Activated T-cell treated with anti-CD3 and anti-CD28 coated beads, Interleukin-2, amount 50 U/mL, for 72 hours (primary cell): Measurements from ENCODE around the gene MAOA. TPM values are rescaled to one million over a fixed set of nuclear protein-coding genes. Genes with fewer than 3 reads are reported as not detected.
A peak's percentile ranks its signal among the peaks of the same experiment; 100 is the strongest.

Source experiments
- ATAC-seq, 2 donors: fragments of 150-1000 bp; cut with Tn5 transposase; replicated peaks in 1 of 2; 2 replicates each; pipeline ENCODE4 v1.10.0; 2021; ENCODE audit warnings: moderate library complexity in 2 of 2, mild to moderate bottlenecking in 1 of 2
- DNase-seq, 2 donors: peaks; one replicate each; pipeline ENCODE4 v3.0.0; 2021 to 2022; ENCODE audit warnings: mixed read lengths in 1 of 2
- H3K27ac Mint-ChIP-seq: one replicate; pipeline ENCODE4 v1.8.0; 2022; ENCODE audit warnings: mild to moderate bottlenecking, moderate library complexity, mixed read lengths
- H3K27me3 Mint-ChIP-seq: one replicate; pipeline ENCODE4 v1.8.0; 2022; ENCODE audit warnings: low read depth, mixed read lengths
- H3K36me3 Mint-ChIP-seq, 2 donors: one replicate each; pipeline ENCODE4 v1.8.0; 2022; ENCODE audit warnings: mixed read lengths in 2 of 2, mild to moderate bottlenecking in 1 of 2; ENCODE audit not compliant: insufficient read depth in 2 of 2
- H3K4me1 Mint-ChIP-seq: one replicate; pipeline ENCODE4 v1.8.0; 2022; ENCODE audit warnings: low read depth, mixed read lengths
- H3K4me3 Mint-ChIP-seq, 2 donors: one replicate each; pipeline ENCODE4 v1.8.0; 2022; ENCODE audit warnings: mild to moderate bottlenecking in 2 of 2, mixed read lengths in 2 of 2, moderate library complexity in 2 of 2
- H3K9me3 Mint-ChIP-seq, 2 donors: one replicate each; pipeline ENCODE4 v1.8.0; 2022; ENCODE audit warnings: mixed read lengths in 2 of 2
- total RNA-seq, 2 donors: library from RNA; stranded (reverse); gene quantifications; one replicate each; pipeline ENCODE4 v1.2.3, GENCODE V29; 2022

Gene MAOA
- total RNA-seq, 2 donors from 2014 or later, result 6.3 to 13.2 TPM

DNA sequence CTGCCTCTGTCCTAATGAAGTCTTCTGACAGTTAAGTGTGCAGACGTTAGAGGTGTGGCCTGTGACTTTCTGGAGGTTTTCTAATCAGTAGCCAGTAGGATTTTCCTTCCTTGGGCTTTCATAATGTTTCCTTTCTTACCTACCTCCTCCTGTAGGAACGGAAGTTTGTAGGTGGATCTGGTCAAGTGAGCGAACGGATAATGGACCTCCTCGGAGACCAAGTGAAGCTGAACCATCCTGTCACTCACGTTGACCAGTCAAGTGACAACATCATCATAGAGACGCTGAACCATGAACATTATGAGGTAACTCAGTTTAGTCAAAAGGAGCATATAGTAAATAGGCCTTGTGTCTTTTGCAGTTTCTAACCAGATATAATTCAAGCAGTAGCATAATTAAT, 75.0 kb downstream of the MAOA start:
- no peaks in the 10 kb centered on the region for H3K9me3 Mint-ChIP-seq
- ATAC-seq (no peak), DNase-seq (no peak)
- no peaks in the 10 kb centered on the region for H3K36me3 Mint-ChIP-seq
- peaks cover 5% of the 10 kb centered on the region for H3K4me1 Mint-ChIP-seq
- peaks cover 15% of the 10 kb centered on the region for H3K27me3 Mint-ChIP-seq
- no peak overlapping the region for H3K27ac Mint-ChIP-seq
- no peak overlapping the region for H3K4me3 Mint-ChIP-seq

GRCh38 chrX:43733699-43734098, 77.6 kb downstream of the MAOA start:
- Mint-ChIP-seq H3K4me3 (no peak overlapping the region), H3K9me3 (no peaks in the 10 kb centered on the region), H3K27me3 (peaks cover 10% of the 10 kb centered on the region), H3K4me1 (no peaks in the 10 kb centered on the region), H3K36me3 (no peaks in the 10 kb centered on the region), H3K27ac (no peak overlapping the region)
- ATAC-seq, result no peak
- no peak for DNase-seq

- DNase-seq (no peak), ATAC-seq (no peak)
- Mint-ChIP-seq H3K36me3 (no peaks in the 10 kb centered on the region), H3K9me3 (no peaks in the 10 kb centered on the region), H3K27me3 (peaks cover 17% of the 10 kb centered on the region), H3K4me3 (no peak overlapping the region), H3K27ac (no peak overlapping the region), H3K4me1 (no peaks in the 10 kb centered on the region)
These were observed 78.3 kb downstream of the MAOA start for GRCh38 chrX:43734444-43734843.

GRCh38 chrX:43735534-43735933, 79.4 kb downstream of the MAOA start:
- no peaks in the 10 kb centered on the region for H3K36me3 Mint-ChIP-seq
- H3K4me3 Mint-ChIP-seq, result no peak overlapping the region
- peaks cover 19% of the 10 kb centered on the region for H3K27me3 Mint-ChIP-seq
- DNase-seq, result no peak
- no peaks in the 10 kb centered on the region for H3K4me1 Mint-ChIP-seq
- no peak overlapping the region for H3K27ac Mint-ChIP-seq
- no peaks in the 10 kb centered on the region for H3K9me3 Mint-ChIP-seq
- ATAC-seq, result no peak

- no peak for ATAC-seq
- no peak for DNase-seq
- H3K4me1 Mint-ChIP-seq, result no peaks in the 10 kb centered on the region
- H3K4me3 Mint-ChIP-seq, result no peak overlapping the region
- no peaks in the 10 kb centered on the region for H3K36me3 Mint-ChIP-seq
- no peaks in the 10 kb centered on the region for H3K9me3 Mint-ChIP-seq
- peaks cover 18% of the 10 kb centered on the region for H3K27me3 Mint-ChIP-seq
- H3K27ac Mint-ChIP-seq, result no peak overlapping the region
These were observed 79.9 kb downstream of the MAOA start for GRCh38 chrX:43735957-43736356.

DNA sequence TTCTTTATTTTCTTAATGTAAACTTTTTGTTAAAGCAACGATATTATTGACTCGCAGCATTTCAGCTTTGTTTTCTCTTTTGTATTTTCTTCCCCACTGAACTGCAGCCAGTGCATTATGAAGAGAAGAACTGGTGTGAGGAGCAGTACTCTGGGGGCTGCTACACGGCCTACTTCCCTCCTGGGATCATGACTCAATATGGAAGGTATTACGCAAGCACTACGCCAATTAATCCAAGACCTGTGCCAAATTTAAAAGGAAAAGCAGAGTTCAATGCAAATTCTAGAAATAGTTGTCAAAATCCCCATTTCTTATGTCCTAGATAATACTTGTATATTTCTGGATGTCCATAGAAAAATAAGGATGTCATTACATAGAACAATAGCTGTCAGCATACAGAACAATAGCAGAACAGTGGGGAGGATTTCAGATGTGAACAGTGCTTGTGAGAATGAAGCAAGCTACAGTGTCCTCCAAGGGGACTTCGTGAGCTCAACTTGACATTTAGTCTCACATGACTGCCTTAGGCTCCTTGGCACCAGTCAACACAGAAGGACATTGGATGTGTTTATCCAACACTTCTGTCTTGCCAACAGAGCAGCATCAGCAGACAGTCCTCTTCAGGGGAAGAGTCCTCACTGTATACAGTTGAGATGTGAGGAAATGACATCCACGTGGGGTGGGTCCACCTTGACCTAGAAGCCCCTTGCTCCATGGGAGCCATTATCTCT, 85.9 kb downstream of the MAOA start:
- no peaks in the 10 kb centered on the region for H3K4me1 Mint-ChIP-seq
- no peaks in the 10 kb centered on the region for H3K9me3 Mint-ChIP-seq
- H3K27ac Mint-ChIP-seq, result no peak overlapping the region
- ATAC-seq (no peak), DNase-seq (no peak)
- H3K36me3 Mint-ChIP-seq, result no peaks in the 10 kb centered on the region
- no peak overlapping the region for H3K4me3 Mint-ChIP-seq
- H3K27me3 Mint-ChIP-seq, result peaks cover 29% of the 10 kb centered on the region

GRCh38 chrX:43743100-43743822, 87.2 kb downstream of the MAOA start:
- H3K27me3 Mint-ChIP-seq, result peaks cover 29% of the 10 kb centered on the region
- no peaks in the 10 kb centered on the region for H3K9me3 Mint-ChIP-seq
- ATAC-seq (no peak), DNase-seq (no peak)
- no peaks in the 10 kb centered on the region for H3K4me1 Mint-ChIP-seq
- no peak overlapping the region for H3K4me3 Mint-ChIP-seq
- H3K36me3 Mint-ChIP-seq, result no peaks in the 10 kb centered on the region
- H3K27ac Mint-ChIP-seq, result no peak overlapping the region

GRCh38 chrX:43744284-43744683, 88.2 kb downstream of the MAOA start:
- no peaks in the 10 kb centered on the region for H3K4me1 Mint-ChIP-seq
- H3K9me3 Mint-ChIP-seq, result no peaks in the 10 kb centered on the region
- no peaks in the 10 kb centered on the region for H3K36me3 Mint-ChIP-seq
- peaks cover 24% of the 10 kb centered on the region for H3K27me3 Mint-ChIP-seq
- no peak overlapping the region for H3K27ac Mint-ChIP-seq
- no peak overlapping the region for H3K4me3 Mint-ChIP-seq
- no peak for DNase-seq
- ATAC-seq, result no peak

DNA sequence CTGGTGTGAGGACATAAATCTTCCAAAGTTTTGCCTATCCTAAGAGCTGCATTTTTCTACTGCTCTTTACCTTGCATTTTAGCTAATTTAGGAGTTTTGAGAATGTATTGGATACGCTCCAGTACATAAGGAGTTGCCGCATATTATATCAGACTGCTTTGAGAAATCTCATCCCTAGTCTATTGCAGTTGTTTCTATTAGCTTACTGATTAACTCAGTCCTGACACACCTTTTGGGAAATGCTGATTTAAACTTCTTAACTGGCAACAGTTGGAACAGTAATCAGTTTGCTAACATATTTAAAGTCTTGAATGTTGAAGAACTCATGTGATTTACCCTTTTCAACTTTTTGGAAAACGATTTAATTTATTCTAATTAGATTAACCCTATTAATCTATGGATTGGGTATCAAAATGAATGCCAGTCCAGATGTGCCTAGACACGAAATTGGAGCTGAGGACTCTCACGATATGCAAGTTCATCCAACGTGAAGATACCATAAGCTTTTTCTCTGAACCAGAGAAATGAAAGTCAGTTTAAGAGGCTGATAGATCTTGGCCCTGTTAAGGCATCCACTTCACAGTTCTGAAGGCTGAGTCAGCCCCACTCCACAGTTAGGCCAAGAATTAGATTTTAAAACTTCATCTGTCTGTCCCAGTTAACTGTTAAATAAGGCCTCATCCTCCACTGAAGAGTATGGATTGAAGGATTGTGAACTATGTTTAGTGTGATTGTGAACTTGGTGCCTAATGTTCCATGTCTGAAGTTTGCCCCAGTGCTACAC, 90.0 kb downstream of the MAOA start:
- DNase-seq (no peak), ATAC-seq (no peak)
- Mint-ChIP-seq H3K9me3 (no peaks in the 10 kb centered on the region), H3K4me1 (no peaks in the 10 kb centered on the region), H3K27me3 (peaks cover 27% of the 10 kb centered on the region), H3K27ac (no peak overlapping the region), H3K36me3 (no peaks in the 10 kb centered on the region), H3K4me3 (no peak overlapping the region)

- Mint-ChIP-seq H3K4me3 (no peak overlapping the region), H3K27me3 (peaks cover 21% of the 10 kb centered on the region), H3K4me1 (no peaks in the 10 kb centered on the region), H3K9me3 (no peaks in the 10 kb centered on the region), H3K27ac (no peak overlapping the region), H3K36me3 (no peaks in the 10 kb centered on the region)
- ATAC-seq, result no peak
- no peak for DNase-seq
These were observed 91.4 kb downstream of the MAOA start for GRCh38 chrX:43747476-43747875.

GRCh38 chrX:43750248-43750676, 94.2 kb downstream of the MAOA start:
- Mint-ChIP-seq H3K4me1 (no peaks in the 10 kb centered on the region), H3K27me3 (peaks cover 11% of the 10 kb centered on the region), H3K4me3 (no peak overlapping the region), H3K27ac (no peak overlapping the region), H3K9me3 (no peaks in the 10 kb centered on the region), H3K36me3 (no peaks in the 10 kb centered on the region)
- ATAC-seq (peak; percentile 67 to 83), DNase-seq (peak; percentile 28 to 35)

DNA sequence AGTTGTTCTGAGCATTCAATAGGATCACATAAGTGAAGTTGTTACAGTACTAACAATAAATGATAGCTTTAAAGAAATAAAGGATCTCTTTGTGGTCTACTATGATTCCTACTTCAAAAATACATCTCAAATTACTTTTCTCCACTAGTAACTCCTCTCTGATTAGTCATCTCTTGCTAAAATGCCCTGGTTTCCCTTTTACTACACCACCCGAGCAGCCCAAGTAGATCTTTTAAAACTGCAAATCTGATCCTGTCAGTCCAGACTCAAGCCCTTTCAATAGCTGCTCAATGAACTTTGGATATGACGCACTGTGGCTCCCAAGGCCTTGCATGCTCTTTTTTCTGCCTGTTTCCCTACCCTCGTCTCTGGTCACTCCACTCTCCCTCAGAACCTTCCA, 97.5 kb downstream of the MAOA start:
- no peaks in the 10 kb centered on the region for H3K9me3 Mint-ChIP-seq
- no peak for DNase-seq
- H3K27ac Mint-ChIP-seq, result no peak overlapping the region
- H3K36me3 Mint-ChIP-seq, result no peaks in the 10 kb centered on the region
- H3K4me3 Mint-ChIP-seq, result no peak overlapping the region
- ATAC-seq, result peak in 1 of 2 donors; percentile 24
- peaks cover 34% of the 10 kb centered on the region for H3K27me3 Mint-ChIP-seq
- no peaks in the 10 kb centered on the region for H3K4me1 Mint-ChIP-seq

DNA sequence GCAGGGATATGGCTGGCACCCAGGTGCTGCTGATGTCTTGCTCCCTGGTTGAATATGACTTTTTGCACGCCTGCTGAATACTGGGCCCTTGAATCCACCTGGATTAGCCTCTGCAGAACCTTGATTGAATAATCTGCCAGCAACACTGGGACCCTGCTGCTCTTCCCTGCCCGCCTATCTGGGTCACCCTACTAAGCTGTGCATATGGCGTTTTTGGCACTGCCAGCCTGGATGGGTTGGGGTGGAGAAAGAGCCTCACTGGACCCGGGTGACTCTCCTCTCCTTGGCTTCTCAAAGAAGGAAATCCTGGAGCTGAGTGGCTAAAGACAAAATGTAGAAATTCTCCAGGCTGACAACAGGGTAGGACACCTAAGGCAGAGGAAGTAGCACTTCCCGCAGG, 100.0 kb downstream of the MAOA start:
- H3K9me3 Mint-ChIP-seq, result no peaks in the 10 kb centered on the region
- no peaks in the 10 kb centered on the region for H3K36me3 Mint-ChIP-seq
- no peak overlapping the region for H3K27ac Mint-ChIP-seq
- no peak for ATAC-seq
- no peak overlapping the region for H3K4me3 Mint-ChIP-seq
- no peaks in the 10 kb centered on the region for H3K4me1 Mint-ChIP-seq
- no peak for DNase-seq
- H3K27me3 Mint-ChIP-seq, result peaks cover 27% of the 10 kb centered on the region
